ENCODE results near the gene GPR61.

The GPR61 gene, protein sequence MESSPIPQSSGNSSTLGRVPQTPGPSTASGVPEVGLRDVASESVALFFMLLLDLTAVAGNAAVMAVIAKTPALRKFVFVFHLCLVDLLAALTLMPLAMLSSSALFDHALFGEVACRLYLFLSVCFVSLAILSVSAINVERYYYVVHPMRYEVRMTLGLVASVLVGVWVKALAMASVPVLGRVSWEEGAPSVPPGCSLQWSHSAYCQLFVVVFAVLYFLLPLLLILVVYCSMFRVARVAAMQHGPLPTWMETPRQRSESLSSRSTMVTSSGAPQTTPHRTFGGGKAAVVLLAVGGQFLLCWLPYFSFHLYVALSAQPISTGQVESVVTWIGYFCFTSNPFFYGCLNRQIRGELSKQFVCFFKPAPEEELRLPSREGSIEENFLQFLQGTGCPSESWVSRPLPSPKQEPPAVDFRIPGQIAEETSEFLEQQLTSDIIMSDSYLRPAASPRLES

DNA sequence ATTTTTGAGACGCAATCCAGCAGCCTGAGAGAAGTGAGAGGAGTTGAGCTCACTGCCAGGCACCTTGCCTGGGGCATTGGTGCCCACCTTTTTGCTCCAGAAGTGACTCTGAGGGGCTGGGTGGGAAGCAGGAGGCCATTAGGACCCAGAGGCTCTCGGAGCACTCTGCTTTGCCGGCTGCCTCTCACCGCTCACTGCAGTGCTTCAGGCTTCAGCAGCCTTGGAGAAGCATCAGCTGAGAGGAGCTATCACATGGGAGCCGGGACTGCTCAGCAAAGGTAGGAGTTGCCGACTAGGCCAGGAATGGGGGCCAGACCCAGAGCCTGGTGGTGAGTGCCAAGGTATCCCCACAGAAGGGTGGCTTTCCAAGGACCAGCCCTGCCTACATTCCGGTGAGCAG lies at the start of gene GPR61:
Gene GPR61 (plus strand): TSS at position 197 of the 400 bp plus-strand sequence. CDS start 3,151 bp downstream, outside the sequence.
- in situ Hi-C loops (cut with HindIII; ENCODE audit: low pct_ligation_motif_present, low pct_unique_long_range_greater_than_20kb, low sequenced_read_pairs): no loop called here
- no peak for DNase-seq

DNA sequence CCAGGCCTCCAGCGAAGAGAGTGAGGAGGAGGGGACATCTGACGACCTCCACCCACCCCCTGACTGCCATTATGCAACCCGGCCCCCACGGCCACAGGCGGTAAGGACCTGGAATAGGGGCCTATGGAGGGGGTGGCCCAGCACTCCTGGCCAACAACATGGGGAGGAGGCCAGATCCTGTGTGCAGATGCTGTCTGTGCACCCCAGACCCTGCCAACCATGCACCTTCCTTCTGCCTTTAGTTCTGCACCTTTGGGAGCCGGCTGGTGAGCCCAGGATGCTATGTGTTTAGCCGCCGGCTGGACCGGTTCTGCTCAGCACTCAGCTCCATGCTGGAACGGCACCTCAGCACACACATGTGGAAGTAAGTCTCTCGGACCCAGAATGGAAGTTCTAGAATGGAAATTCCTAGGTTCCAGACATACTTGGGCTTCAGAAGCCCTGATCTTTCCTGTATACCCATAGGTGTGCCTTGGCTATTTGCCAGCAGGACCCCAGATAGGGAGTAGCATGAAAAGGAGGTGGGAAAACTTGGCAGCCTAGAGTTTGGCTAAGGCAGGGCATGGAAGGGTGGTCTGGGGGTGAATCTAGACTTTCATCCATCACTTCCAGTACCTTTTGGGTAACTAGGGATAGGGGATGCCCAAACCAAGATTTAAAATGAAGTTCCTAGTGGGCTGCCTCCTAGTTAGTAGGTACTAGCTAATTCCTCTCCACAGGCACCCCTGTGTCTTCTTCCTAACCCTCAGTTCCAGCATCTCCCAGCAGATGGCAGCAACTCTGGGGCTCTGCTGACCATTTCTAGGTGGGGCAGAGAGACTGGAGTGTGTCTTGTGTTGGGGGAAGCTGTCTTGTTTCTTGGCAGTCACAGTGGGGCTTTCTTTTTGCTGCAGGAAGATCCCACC lies 49.4 kb upstream of the GPR61 start:
- in situ Hi-C loops (cut with HindIII; ENCODE audit: low pct_ligation_motif_present, low pct_unique_long_range_greater_than_20kb, low sequenced_read_pairs): no loop called here
- DNase-seq: peak; percentile 59

DNA sequence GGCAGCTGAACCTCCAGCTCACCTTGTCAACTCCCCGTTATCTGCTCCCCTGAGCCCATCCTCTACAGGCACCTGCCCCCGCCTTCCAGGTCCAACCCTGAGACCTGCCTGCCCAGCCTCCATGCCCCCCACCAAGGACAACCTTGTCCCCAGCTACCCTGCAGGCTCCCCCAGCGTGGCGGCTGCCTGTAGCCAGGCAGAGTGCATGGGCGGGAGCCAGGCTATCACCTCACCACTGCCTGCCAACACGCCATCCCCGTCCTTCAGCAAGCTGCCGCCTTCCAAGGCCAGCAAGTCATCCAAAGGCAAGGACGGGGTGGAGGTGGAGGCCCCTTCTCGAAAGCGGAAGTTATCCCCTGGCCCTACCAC lies 48.8 kb upstream of the GPR61 start:
- in situ Hi-C loops (cut with HindIII; ENCODE audit: low pct_ligation_motif_present, low pct_unique_long_range_greater_than_20kb, low sequenced_read_pairs): no loop called here
- DNase-seq: no peak

DNA sequence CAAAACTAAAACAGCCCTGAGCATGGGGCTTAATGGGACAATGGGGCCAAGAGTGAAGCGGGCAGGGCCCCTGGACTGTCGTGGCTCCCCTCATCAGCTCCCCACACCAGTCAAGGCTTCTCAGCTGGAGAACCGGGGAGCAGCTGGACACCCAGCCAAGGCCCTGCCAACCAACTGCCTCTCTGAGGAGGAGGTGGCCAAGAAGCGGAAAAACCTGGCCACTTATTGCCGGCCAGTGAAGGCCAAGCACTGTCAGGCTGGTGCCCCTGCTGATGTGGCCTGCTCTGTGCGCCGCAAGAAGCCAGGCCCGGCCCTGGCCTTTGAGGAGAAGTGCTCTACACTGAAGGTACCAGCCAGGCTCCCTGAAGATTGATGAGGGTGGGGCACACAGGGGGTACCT lies 48.3 kb upstream of the GPR61 start:
- in situ Hi-C loops (cut with HindIII; ENCODE audit: low pct_ligation_motif_present, low pct_unique_long_range_greater_than_20kb, low sequenced_read_pairs): no loop called here

DNA sequence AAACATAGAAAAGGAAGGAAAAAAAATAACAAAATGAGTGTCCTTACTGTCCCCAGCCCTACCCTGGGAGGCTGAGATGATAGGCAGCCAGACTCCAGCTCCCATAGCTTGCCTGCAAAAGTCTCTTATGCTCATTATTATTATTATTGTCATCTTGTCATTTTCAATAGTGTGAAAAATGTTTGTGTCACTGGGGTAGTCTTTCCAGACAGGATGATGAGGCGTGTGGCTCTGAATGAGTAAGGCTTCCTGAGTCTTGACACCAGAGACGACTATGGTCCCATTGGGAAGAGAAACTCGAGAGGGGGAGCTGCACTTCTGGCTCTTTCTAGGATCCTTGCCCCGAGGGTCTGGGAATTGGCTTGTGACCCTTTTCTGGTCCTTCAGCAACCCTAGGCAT lies 46.9 kb upstream of the GPR61 start:
- DNase-seq: no peak
- in situ Hi-C loops (cut with HindIII; ENCODE audit: low pct_ligation_motif_present, low pct_unique_long_range_greater_than_20kb, low sequenced_read_pairs): no loop called here

More for the DNA sequence above, 48.3 kb upstream of the GPR61 start:
- DNase-seq: no peak

DNA sequence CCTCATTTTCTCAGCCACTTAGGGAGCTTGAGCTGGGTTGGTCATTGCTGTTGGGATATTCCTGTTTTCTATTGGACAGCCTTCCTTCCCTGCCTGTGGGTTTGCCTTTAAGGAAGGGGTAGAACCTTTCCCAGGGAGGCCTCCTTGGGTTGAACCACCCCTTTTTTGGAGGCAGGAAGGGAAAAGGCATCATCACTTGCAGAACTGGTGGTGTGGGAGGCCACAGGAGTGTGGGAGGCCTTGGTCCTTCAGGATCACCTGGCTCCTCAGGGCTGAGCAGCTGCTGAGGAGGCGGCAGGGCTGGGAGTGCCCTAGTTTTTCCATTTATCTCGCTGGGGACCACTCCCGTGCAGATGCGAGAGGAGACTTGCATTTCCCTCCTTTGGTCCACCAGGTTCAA lies 46.4 kb upstream of the GPR61 start:
- DNase-seq: no peak
- in situ Hi-C loops (cut with HindIII; ENCODE audit: low pct_ligation_motif_present, low pct_unique_long_range_greater_than_20kb, low sequenced_read_pairs): no loop called here

DNA sequence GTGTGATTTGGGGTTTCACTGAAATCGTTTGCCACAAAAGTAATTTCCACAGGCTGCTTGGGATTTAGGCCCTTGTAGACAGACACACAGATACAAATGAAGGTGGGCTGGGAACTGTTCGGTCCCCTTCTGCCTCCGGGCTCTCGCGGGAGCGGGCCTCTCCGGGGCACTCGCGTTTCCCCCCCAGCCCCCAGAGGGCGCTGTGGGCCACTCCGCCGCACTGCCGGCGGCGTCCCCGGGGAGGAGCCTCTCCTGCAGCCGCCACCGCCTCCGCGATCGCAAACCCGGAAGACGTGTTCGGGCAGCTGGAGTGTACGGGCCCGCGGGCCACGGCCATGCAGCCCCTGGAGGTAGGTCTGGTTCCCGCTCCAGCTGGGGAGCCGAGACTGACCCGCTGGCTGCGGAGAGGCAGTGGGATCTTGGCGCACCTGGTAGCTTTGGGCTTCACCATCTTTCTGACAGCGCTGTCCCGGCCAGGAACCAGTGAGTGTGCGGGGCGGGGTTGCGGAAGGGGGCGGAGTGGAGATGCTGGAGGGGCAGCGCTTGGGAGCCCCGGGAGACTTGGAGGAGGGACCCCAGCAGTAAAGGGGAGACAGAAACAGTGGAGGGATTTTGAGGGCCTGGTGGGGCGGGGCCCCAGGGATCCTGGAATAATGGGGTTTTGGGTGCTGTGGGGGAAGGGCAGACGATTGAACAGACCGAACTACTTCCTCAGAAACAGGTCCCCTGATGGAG lies 45.7 kb upstream of the GPR61 start, which contains the start of gene CYB561D1:
Gene CYB561D1 (plus strand): TSS at position 290 of the 735 bp plus-strand sequence. CDS start 46 bp downstream, at position 336.
- in situ Hi-C loops (cut with HindIII; ENCODE audit: low pct_ligation_motif_present, low pct_unique_long_range_greater_than_20kb, low sequenced_read_pairs): no loop called here
- DNase-seq: peak; percentile 84

DNA sequence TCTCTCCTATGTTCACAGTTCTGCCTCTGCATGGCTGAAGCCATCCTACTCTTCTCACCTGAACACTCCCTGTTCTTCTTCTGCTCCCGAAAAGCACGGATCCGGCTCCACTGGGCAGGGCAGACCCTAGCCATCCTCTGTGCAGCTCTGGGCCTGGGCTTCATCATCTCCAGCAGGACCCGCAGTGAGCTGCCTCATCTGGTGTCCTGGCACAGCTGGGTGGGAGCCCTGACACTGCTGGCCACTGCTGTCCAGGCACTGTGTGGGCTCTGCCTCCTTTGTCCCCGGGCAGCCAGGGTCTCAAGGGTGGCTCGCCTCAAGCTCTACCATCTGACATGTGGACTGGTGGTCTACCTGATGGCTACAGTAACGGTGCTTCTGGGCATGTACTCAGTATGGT lies 43.9 kb upstream of the GPR61 start:
- in situ Hi-C loops (cut with HindIII; ENCODE audit: low pct_ligation_motif_present, low pct_unique_long_range_greater_than_20kb, low sequenced_read_pairs): no loop called here
- no peak for DNase-seq

DNA sequence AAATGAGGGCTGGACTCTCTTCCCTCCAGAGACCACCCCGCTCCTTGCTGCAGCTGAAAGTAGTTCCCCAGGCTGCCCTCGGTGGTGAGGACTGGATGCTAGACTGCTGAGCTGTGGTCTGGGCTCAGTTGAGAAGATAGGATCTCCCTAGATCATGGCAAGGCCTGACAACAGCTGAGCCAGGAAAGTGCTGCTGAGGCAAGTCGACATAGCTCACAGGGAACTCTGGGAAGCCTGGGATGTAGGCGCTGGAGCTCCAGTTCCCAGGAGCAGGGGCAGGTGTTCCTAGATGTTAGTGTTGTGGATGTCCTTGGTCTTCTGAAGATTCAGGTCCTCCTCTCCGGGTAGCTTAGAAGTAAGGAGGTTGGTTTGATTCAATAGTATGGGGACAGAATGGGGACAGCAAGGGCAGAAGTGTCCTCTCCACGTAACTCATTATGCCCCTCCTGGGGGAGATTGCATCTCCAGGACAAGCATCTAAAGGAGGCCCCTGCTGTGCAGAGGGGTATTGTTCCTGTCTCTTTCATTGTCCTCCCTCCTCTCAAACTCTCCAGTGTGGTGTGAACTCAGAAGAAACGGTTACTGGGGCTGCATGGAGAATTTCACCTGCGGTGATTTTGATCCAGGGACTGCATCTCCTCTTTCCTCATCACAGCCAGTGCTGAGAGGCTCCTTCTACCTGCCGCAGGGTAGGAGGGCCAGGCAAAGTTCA lies 42.1 kb upstream of the GPR61 start:
- in situ Hi-C loops (cut with HindIII; ENCODE audit: low pct_ligation_motif_present, low pct_unique_long_range_greater_than_20kb, low sequenced_read_pairs): no loop called here
- DNase-seq: no peak

DNA sequence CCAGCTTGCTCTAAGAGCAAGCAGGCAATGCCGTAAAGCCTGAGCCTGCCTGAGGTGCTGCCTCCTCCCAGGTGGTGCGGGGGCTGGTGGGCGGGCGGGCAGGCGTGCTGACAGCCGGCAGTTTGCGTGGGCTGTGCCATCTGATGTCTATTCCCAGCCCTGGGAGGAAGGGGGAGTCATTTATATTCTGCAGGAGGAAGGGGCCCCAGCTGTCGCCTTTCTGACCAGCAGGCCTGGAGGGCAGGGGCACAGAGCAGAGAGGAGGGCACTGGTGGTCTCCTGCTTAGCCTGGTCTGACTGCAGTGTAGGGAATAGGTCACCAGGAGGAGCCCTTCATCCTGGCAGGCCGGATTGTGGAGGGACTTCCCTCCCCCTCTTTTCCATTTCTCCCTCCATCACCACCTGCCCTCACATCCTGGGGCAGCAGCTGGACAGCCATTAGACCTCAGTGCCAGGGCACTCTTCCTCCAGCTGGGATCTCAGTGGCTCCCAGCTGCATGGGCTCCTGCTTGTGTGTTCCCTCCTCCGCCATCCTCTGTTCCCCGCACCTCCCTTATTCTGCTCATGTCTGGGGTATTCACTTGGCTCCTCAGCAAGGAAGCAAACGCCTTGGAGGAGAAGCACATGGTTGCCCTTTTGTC lies 41.4 kb upstream of the GPR61 start:
- in situ Hi-C loops (cut with HindIII; ENCODE audit: low pct_ligation_motif_present, low pct_unique_long_range_greater_than_20kb, low sequenced_read_pairs): no loop called here
- DNase-seq: peak; percentile 41

DNA sequence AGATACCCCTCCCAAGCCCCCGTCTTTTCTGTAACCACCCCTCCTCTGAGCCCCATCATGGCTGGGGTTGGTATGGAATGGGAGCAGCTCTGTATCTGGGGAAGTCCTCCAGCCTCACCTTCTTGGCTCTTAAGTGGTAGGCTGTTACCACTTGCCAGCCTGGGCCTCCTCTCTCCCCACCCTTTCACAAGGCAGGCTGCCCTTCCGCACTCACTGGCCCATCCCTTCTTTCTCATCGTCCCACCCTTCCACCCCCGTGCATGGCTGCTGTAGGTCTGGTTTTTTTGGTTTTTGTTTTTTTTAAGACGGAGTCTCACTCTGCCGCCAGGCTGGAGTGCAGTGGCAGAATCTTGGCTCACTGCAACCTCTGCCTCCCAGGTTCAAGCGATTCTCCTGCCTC lies 40.6 kb upstream of the GPR61 start:
- in situ Hi-C loops (cut with HindIII; ENCODE audit: low pct_ligation_motif_present, low pct_unique_long_range_greater_than_20kb, low sequenced_read_pairs): no loop called here
- no peak for DNase-seq

DNA sequence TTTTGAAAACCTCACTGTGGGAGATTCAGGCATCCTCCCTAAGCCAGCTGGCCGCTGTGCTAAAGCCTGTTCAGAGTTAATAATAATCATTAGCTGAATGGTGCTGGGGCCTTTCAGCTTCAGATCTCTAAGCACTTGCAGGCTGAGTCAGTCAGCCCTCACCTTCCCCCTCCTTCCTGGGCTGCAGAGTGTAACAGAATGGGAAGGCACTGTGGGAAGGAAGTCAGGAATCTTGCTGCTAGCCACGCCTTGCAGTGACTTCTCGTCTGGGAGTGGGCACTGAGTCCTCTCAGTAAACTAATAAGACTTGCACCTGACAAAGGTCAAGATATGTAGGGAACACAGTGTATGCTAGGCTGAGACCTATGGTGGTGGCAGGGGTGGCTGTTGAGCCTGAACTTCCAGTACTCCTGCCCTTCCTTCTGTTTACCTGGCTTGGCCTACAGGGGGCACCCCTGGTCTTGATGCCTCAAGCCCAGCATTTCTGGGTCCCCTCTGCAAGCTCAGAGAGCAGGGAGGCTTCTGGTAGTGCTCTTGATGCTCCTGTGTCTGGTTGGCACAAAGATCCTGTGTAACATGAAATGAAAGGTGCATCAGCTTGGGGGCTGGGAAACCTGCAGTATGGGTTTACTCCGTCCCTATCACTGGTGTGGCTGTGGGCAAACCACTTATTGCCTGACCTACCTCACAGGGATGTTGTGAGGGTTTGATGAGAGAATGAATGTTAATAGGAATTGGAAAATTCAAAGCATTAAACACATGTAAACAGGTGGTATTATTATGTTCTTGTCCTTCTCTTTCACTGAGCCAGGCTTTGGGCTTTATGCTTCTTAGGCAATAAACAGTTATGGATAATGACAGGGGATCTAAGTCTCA lies 39.8 kb upstream of the GPR61 start:
- peak; percentile 78 for DNase-seq
- in situ Hi-C loops (cut with HindIII; ENCODE audit: low pct_ligation_motif_present, low pct_unique_long_range_greater_than_20kb, low sequenced_read_pairs): no loop called here

DNA sequence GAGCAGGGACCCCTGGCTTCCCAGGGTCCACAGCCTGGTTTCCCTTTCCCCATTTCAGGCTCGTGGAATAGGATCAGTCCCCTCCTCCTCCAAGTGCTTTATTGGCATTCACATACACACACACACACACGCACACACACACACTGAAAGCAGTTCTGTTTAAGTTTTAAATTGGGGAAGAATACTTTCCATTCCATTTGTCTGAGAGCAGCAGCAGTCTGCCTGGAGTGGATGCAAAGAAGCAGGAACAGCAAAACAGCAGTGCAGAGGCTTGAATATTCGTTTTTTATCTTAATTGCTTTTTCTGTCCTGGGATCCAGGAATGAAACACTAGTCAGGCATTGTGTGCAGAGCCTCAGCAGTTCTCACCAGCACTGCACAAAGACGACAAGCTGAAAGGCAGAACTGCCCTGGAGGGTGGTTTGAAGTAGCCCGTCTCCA lies 38.7 kb upstream of the GPR61 start:
- in situ Hi-C loops (cut with HindIII; ENCODE audit: low pct_ligation_motif_present, low pct_unique_long_range_greater_than_20kb, low sequenced_read_pairs): no loop called here
- DNase-seq: no peak

DNA sequence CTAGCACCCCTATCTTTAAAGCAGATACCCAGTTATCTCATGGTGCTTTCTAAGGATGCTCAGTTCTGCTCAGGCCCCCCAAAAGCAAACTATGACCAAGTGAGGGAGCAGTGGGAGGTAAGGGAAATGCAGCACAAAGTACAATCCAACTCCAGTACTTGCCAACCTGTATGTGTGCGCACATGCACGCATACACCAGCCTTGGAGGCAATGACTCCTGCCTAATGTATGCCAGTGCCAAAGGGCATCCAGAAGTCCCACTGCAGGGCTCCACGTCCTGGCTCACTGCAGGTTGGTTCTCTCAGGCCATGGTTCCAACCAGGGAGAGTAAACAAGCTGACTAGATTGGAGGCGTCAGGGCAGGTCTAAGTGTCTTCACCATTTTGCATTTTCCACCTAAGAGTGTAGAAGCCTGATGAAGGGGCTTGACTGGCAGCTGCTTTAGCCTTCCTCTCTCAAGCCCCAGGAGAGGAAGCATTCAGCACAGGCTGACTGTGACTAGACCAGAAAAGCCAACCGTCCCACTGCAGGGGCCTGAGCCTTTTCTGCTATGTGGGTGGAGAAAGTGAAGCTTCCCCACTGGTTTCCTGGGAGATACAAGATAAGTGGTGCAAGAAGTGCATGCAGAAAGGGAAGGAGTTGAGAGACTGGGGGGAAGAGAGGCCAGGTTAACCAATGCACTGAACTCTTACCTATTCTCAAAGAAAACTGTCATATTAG lies 37.9 kb upstream of the GPR61 start:
- DNase-seq: no peak
- in situ Hi-C loops (cut with HindIII; ENCODE audit: low pct_ligation_motif_present, low pct_unique_long_range_greater_than_20kb, low sequenced_read_pairs): no loop called here

DNA sequence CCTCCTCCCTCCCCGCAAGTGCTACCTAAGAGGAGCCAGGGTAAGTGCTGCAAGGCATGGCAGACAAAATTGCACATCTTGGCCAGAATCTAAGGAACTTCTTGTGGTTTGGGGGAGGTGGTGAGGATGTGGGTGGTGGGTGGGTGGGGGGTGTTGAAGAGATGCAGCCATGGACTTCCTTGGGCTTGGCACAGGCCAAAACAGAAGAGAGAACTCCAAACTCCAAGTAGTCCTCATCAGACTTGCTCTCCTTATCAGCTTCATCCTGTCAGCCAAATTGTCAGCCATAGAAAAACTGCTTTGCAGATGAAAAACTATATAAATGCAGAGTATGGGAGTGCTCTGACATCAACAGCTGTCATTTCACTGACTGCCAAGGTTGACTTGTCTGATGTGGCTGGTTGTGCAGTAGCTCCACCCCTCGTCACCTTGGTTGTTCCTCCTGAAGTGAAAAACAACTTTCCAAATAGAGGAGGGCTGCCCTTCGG lies 37.3 kb upstream of the GPR61 start:
- in situ Hi-C loops (cut with HindIII; ENCODE audit: low pct_ligation_motif_present, low pct_unique_long_range_greater_than_20kb, low sequenced_read_pairs): no loop called here
- DNase-seq: no peak

DNA sequence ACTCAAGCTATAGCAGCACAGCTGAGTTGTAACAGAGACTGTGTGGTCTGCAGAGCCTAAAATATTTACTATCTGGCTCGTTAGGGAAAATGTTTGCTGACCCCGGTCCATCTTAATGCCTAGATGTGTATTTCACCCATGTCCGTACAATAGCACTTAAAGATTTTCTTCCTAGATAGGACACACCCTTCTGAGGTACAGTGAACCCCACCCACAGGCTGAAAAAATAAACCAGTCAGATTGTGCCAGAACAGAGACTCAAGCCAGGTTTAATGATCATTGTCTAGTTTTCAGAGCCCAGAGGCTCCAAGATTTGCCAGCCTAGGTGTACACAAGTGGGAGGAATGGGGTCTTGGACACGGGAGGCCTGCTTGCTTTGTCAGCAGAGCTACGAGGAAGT lies 35.7 kb upstream of the GPR61 start:
- no peak for DNase-seq
- in situ Hi-C loops (cut with HindIII; ENCODE audit: low pct_ligation_motif_present, low pct_unique_long_range_greater_than_20kb, low sequenced_read_pairs): no loop called here
